Measurements from ENCODE around the gene CHAC1.
"Not testable (repeated sequence)": the region's sequence is repeated elsewhere in the genome, so short reads cannot be mapped to it uniquely, and the experiment has no call there.

The CHAC1 gene

GRCh38 chr15:40954158-40954848 lies 1.0 kb downstream of the CHAC1 start:
- H3K36me3 ChIP-seq (ENCODE audit: insufficient read depth, low read length) = peaks cover 12% of the 10 kb centered on the region
- peak overlapping the region; percentile 68 for H3K9ac ChIP-seq (ENCODE audit: low read depth, low read length)
- H3K4me1 ChIP-seq (ENCODE audit: insufficient read depth, low read length) = peaks cover 15% of the 10 kb centered on the region; the same call in 1 of the 2 replicates
- H3K9me3 ChIP-seq (ENCODE audit: control insufficient read depth, insufficient read depth, low read length) = not testable (repeated sequence)

DNA sequence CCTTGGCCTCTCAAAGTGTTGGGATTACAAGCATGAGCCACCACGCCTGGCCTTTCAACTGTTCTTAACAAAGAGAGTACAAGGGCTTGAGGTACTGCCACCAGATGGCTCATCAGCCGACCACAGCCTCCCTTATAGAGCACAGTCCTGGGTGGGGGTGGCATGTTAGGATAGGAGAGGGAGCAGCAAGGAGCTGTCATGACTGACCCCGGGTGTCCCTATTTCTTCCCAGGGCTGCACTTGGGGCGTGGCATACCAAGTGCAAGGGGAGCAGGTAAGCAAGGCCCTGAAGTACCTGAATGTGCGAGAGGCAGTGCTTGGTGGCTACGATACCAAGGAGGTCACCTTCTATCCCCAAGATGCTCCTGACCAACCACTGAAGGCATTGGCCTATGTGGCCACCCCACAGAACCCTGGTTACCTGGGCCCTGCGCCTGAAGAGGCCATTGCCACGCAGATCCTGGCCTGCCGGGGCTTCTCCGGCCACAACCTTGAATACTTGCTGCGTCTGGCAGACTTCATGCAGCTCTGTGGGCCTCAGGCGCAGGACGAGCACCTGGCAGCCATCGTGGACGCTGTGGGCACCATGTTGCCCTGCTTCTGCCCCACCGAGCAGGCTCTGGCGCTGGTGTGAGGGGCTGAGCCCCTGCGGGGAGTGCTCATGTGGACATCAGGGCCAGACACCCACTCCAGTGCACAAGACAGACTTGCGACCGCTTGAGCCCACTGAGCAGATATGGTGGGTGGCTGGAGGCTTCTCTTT lies 2.1 kb downstream of the CHAC1 start:
- Histone ChIP-seq H3K9ac (ENCODE audit: low read depth, low read length) (no peak overlapping the region; the same call in 1 of the 2 replicates), H3K9me3 (ENCODE audit: control insufficient read depth, insufficient read depth, low read length) (no peaks in the 10 kb centered on the region), H3K36me3 (ENCODE audit: insufficient read depth, low read length) (peaks cover 12% of the 10 kb centered on the region), H3K4me1 (ENCODE audit: insufficient read depth, low read length) (peaks cover 25% of the 10 kb centered on the region)

- Histone ChIP-seq H3K4me1 (ENCODE audit: insufficient read depth, low read length) (peaks cover 30% of the 10 kb centered on the region), H3K36me3 (ENCODE audit: insufficient read depth, low read length) (peaks cover 12% of the 10 kb centered on the region), H3K9me3 (ENCODE audit: control insufficient read depth, insufficient read depth, low read length) (no peaks in the 10 kb centered on the region), H3K9ac (ENCODE audit: low read depth, low read length) (no peak overlapping the region)
These were observed 2.8 kb downstream of the CHAC1 start for GRCh38 chr15:40955930-40956540.

DNA sequence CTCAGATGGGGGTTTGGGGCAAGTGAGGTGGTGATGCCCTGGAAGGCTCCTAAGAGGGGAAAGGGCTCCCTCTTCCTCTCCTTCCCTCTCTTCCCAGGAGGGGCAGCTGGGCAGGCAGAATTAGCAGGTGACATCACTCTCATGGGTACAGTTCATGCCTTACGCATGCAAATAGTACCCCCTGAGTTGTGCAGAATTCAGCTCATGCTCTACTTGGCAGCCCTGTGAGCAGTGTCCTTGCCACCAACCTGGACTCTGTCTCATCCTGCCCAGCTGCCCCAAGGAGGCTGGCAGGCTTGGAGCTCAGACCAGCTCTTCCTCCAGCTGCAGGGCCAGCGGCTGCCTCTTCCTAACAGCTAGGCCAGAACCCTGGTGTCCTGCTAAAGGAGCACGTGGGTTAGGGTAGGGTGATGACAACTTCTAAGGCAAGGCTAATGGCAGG lies 3.3 kb downstream of the CHAC1 start:
- Histone ChIP-seq H3K9ac (ENCODE audit: low read depth, low read length) (no peak overlapping the region), H3K4me1 (ENCODE audit: insufficient read depth, low read length) (peaks cover 30% of the 10 kb centered on the region), H3K36me3 (ENCODE audit: insufficient read depth, low read length) (peaks cover 12% of the 10 kb centered on the region), H3K9me3 (ENCODE audit: control insufficient read depth, insufficient read depth, low read length) (no peaks in the 10 kb centered on the region)

DNA sequence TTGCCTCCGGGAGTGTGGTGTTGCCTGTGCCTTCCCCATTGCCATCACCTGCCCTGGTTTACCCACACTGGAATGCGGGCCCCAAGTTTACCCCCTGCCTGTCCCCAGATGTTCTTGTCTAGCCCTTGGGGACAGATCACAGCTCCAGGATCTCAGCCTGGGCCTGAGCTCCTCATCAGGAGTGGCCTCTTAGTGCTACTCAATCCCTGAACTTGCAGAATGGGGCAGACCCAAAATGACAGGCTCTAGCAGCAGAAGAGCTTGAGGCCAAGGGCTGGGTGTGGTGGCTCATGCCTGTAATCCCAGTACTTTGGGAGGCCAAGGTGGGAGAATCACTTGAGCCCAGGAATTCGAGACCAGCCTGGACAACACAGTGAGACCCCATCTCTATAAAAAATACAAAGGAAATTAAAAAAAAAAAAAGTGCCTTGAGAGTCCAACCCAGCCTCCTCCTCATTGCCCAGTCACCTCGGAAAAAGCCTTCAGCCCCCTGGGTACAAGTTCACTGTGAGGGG lies 3.8 kb downstream of the CHAC1 start:
- H3K9ac ChIP-seq (ENCODE audit: low read depth, low read length) = no peak overlapping the region
- peaks cover 24% of the 10 kb centered on the region for H3K4me1 ChIP-seq (ENCODE audit: insufficient read depth, low read length)
- peaks cover 12% of the 10 kb centered on the region for H3K36me3 ChIP-seq (ENCODE audit: insufficient read depth, low read length)
- no peaks in the 10 kb centered on the region for H3K9me3 ChIP-seq (ENCODE audit: control insufficient read depth, insufficient read depth, low read length)

DNA sequence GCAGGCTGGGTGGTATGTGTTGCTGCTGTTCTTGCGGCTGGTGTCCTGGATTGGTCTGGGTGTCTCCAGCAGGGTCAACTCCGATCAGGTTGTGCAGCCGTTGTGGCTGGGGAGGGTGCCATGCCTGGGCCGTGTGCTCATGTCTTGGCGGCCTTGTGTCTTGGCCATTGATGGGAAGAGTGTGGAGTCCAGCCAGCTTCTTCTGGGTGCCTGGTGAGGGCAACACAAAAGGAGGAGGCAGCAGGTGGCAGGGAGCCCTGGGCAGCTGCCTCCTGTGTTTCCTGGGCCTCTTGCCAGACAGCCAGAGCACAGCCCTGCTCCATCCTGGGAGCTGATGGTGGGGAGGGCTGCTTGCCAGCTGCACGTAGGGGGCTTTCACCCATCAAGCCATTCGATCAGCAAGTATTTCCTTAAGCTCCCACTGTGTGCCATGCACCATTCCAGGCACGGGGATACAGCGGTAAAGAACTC lies 4.3 kb downstream of the CHAC1 start:
- H3K36me3 ChIP-seq (ENCODE audit: insufficient read depth, low read length) = peaks cover 12% of the 10 kb centered on the region
- no peaks in the 10 kb centered on the region for H3K9me3 ChIP-seq (ENCODE audit: control insufficient read depth, insufficient read depth, low read length)
- H3K4me1 ChIP-seq (ENCODE audit: insufficient read depth, low read length) = peaks cover 23% of the 10 kb centered on the region; the same call in 1 of the 2 replicates
- no peak overlapping the region for H3K9ac ChIP-seq (ENCODE audit: low read depth, low read length)

- H3K36me3 ChIP-seq (ENCODE audit: insufficient read depth, low read length) = peaks cover 12% of the 10 kb centered on the region
- no peaks in the 10 kb centered on the region for H3K9me3 ChIP-seq (ENCODE audit: control insufficient read depth, insufficient read depth, low read length)
- H3K4me1 ChIP-seq (ENCODE audit: insufficient read depth, low read length) = peaks cover 23% of the 10 kb centered on the region; the same call in 1 of the 2 replicates
- no peak overlapping the region for H3K9ac ChIP-seq (ENCODE audit: low read depth, low read length)
These were observed 4.9 kb downstream of the CHAC1 start for GRCh38 chr15:40958146-40958545.

- no peak overlapping the region for H3K9ac ChIP-seq (ENCODE audit: low read depth, low read length)
- H3K36me3 ChIP-seq (ENCODE audit: insufficient read depth, low read length) = peaks cover 12% of the 10 kb centered on the region
- H3K9me3 ChIP-seq (ENCODE audit: control insufficient read depth, insufficient read depth, low read length) = no peaks in the 10 kb centered on the region
- peaks cover 23% of the 10 kb centered on the region; the same call in 1 of the 2 replicates for H3K4me1 ChIP-seq (ENCODE audit: insufficient read depth, low read length)
These were observed 5.5 kb downstream of the CHAC1 start for GRCh38 chr15:40958723-40959122.

- no peak overlapping the region for H3K9ac ChIP-seq (ENCODE audit: low read depth, low read length)
- peaks cover 23% of the 10 kb centered on the region; the same call in 1 of the 2 replicates for H3K4me1 ChIP-seq (ENCODE audit: insufficient read depth, low read length)
- no peaks in the 10 kb centered on the region for H3K9me3 ChIP-seq (ENCODE audit: control insufficient read depth, insufficient read depth, low read length)
- H3K36me3 ChIP-seq (ENCODE audit: insufficient read depth, low read length) = peaks cover 12% of the 10 kb centered on the region
These were observed 6.3 kb downstream of the CHAC1 start for GRCh38 chr15:40959331-40960141.

DNA sequence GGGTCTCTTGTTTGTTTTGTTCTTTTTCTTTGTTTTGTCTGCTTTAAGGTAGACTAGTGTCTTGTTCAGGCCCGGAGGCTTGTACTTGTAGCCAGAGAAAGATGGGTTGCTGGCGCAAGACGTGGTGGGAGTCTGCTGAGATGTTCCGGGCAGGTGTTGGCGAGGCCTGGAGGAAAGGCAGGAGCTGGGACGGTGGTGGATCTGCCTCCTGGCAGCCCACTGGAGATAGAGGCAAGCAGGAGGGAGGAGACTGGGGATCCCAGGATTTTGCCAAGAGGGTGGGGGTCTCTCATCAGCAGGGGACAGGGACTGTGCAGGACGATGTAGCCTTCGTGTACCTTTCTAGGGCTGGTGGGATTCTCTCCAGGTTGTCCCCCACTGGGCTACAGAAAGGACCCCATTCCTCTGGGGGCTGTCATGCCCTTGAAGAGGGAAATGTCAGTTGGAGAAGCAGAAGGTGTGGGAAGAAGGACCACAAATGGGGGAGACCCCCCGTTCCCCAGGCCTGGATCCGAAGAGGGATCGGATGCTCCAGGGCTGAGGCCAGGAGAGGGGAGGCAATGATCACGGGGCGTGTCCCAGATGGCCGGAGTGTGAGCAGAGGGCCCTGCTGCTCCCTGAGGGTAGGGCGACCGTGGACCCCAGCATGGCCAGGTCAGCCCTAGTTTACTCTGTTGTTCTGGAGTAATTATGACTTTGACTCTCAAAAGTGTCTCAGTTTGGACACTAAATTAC lies 7.0 kb downstream of the CHAC1 start:
- Histone ChIP-seq H3K9me3 (ENCODE audit: control insufficient read depth, insufficient read depth, low read length) (no peaks in the 10 kb centered on the region), H3K9ac (ENCODE audit: low read depth, low read length) (no peak overlapping the region), H3K36me3 (ENCODE audit: insufficient read depth, low read length) (peaks cover 6% of the 10 kb centered on the region), H3K4me1 (ENCODE audit: insufficient read depth, low read length) (peaks cover 16% of the 10 kb centered on the region; the same call in 1 of the 2 replicates)

DNA sequence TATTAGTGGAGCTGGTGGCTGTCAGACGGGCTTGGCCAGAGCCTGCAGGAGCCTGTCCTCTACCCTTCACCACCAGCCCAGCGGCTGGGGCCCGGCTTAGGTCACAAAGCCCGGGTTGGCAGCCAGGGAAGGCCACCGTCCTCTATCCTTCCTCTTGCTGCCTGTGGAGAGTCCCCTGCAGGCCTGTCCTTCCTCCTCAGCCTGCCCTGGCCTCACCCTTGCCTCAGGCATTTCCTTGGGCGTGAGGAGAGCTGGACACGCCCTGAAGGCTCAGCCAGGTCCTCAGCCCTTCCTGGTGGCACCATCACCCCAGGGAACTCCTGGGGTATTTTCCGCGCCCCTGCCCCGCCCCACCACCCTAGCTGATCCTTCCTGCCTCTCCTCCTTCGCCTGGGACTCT lies 7.7 kb downstream of the CHAC1 start:
- Histone ChIP-seq H3K4me1 (ENCODE audit: insufficient read depth, low read length) (peaks cover 15% of the 10 kb centered on the region; the same call in 1 of the 2 replicates), H3K9ac (ENCODE audit: low read depth, low read length) (no peak overlapping the region), H3K9me3 (ENCODE audit: control insufficient read depth, insufficient read depth, low read length) (no peaks in the 10 kb centered on the region), H3K36me3 (ENCODE audit: insufficient read depth, low read length) (peaks cover under 1% of the 10 kb centered on the region; the same call in 1 of the 2 replicates)

DNA sequence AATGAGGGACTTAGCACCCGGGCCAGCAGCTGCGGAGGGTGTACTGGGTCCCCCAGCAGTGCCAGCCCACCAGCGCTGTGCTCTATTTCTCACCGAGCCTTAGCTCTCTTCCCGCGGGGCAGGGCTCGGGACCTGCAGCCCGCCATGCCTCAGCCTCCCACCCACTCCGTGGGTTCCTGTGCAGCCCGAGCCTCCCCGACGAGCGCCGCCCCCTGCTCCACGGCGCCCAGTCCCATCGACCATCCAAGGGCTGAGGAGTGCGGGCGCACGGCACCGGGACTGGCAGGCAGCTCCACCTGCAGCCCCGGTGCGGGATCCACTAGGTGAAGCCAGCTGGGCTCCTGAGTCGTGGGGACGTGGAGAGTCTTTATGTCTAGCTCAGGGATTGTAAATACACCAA lies 8.5 kb downstream of the CHAC1 start:
- peaks cover 15% of the 10 kb centered on the region; the same call in 1 of the 2 replicates for H3K4me1 ChIP-seq (ENCODE audit: insufficient read depth, low read length)
- H3K9me3 ChIP-seq (ENCODE audit: control insufficient read depth, insufficient read depth, low read length); H3K36me3 ChIP-seq (ENCODE audit: insufficient read depth, low read length); H3K9ac ChIP-seq (ENCODE audit: low read depth, low read length): not testable (repeated sequence)

DNA sequence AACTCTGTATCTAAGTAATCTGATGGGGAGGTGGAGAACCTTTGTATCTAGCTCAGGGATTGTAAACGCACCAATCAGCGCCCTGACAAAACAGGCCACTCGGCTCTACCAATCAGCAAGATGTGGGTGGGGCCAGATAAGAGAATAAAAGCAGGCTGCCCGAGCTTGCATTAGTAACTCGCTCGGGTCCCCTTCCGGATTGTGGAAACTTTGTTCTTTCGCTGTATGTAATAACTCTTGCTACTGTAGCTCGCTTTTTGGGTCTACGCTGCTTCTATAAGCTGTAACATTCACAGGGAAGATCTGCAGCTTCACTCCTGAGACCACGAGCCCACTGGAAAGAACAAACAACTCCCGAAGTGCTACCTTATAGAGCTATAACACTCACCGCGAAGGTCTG lies 9.0 kb downstream of the CHAC1 start:
- H3K36me3 ChIP-seq (ENCODE audit: insufficient read depth, low read length); H3K9me3 ChIP-seq (ENCODE audit: control insufficient read depth, insufficient read depth, low read length); H3K9ac ChIP-seq (ENCODE audit: low read depth, low read length): not testable (repeated sequence)
- H3K4me1 ChIP-seq (ENCODE audit: insufficient read depth, low read length) = peaks cover 15% of the 10 kb centered on the region; the same call in 1 of the 2 replicates
